ENCODE results near the gene IPO13.

Gene IPO13

DNA sequence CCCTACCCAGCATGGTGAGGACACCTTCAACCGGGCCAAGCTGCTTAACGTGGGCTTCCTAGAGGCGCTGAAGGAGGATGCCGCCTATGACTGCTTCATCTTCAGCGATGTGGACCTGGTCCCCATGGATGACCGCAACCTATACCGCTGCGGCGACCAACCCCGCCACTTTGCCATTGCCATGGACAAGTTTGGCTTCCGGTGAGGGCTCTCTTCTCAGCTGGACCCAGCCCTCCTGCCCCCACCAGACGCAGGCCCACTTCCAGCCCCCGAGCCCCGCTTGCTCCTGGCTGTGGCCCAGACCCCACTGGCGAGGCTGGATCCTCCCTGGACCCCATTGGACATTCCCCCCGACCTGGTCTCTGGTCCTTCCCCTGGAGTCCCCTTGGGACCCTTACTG, 38.1 kb downstream of the IPO13 start:
- in situ Hi-C loops (cut with MboI; ENCODE audit: low sequenced_read_pairs) = no loop called here

DNA sequence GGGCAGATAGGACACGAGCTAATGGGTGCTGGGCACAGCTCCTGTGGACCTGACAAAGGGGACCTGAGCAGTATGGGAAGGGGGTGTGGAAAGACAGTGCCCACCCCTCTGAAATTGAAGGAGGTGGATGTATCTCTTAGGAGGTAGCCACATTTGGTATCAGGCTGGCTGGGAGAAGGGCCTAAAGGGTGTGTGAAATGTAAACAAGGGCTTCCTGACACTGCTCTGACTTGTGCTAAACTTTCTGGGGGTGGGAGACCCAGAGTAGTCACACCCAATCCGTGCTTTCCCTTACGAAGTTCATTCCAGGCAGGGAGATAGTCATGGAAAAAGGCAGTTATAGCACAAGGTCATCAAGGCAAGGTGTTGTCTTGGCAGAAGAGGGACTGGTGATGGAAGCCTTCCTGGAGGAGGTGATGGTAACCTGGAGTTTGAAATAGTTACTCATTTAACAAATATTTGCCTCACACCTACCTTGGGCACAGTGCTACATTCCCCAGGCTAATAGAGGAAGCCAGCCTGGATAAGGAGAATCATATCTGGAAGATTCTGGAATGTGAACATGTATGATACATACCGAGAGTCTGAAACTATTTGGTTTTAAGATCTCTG, 39.3 kb downstream of the IPO13 start:
- in situ Hi-C loops (cut with MboI; ENCODE audit: low sequenced_read_pairs) = no loop called here

DNA sequence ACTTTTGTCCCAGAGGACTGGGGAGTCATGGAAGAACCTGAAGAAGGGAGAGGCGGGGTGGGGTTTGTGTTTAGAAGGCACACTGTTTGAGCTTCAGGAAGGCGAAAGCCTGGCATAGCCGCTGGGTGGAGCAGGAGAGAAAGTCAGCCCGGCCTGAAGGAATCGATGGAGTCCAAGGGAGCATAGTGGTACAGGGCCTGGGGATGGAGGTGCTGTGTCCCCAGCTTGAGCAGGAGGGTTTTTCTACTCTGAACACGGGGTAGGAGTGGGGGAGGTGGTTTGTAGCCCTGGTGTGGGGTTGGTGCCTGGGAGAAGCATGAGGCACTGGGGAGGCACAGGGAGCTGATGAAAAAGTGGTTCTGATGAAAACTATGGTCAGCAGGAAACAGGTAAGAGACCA, 40.0 kb downstream of the IPO13 start:
- in situ Hi-C loops (cut with MboI; ENCODE audit: low sequenced_read_pairs) = no loop called here

DNA sequence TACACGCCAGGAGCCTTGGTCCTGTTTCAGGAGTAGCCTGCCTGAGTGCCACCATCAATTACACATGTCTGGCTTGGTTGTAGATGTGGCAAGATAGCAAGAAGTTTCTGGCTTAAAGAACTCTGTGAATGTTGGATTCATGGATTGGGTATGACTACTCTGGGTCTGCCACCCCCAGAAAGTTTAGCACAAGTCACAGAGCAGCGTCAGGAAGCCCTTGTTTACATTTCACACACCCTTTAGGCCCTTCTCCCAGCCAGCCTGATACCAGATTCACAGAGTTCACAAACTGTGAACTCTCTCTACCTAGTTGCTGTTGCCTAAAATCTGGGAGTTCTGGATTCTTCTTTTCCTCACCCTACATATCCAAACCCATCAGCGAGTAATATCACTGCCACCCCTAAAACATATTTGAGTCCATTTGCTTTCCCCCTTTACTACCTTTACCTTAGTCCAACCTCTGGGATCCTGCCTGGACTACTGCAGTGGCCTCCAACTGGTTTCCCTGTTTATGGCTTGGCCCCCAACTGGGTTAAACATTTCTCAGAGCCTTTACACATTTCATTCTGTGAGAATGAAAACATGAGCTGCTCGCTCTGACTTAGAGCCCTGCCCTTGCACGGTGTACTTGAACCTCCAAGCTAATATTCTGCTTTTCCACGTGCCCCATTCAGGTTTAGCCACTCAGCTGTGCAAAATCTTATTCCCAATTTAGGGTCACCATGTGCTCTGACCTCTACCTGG, 40.6 kb downstream of the IPO13 start:
- in situ Hi-C loops (cut with MboI; ENCODE audit: low sequenced_read_pairs) = no loop called here

DNA sequence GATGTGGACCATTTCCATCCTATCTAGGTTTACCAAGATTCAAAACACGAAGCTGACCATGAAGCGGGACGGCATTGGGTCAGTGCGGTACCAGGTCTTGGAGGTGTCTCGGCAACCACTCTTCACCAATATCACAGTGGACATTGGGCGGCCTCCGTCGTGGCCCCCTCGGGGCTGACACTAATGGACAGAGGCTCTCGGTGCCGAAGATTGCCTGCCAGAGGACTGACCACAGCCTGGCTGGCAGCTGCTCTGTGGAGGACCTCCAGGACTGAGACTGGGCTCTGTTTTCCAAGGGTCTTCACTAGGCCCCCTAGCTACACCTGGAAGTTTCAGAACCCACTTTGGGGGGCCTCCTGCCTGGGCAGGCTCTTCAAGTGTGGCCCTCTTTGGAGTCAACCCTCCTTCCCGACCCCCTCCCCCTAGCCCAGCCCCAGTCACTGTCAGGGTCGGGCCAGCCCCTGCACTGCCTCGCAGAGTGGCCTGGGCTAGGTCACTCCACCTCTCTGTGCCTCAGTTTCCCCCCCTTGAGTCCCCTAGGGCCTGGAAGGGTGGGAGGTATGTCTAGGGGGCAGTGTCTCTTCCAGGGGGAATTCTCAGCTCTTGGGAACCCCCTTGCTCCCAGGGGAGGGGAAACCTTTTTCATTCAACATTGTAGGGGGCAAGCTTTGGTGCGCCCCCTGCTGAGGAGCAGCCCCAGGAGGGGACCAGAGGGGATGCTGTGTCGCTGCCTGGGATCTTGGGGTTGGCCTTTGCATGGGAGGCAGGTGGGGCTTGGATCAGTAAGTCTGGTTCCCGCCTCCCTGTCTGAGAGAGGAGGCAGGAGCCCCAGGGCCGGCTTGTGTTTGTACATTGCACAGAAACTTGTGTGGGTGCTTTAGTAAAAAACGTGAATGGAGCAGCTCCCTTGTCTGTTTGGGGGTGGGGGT, 43.8 kb downstream of the IPO13 start:
- in situ Hi-C loops (cut with MboI; ENCODE audit: low sequenced_read_pairs) = no loop called here

DNA sequence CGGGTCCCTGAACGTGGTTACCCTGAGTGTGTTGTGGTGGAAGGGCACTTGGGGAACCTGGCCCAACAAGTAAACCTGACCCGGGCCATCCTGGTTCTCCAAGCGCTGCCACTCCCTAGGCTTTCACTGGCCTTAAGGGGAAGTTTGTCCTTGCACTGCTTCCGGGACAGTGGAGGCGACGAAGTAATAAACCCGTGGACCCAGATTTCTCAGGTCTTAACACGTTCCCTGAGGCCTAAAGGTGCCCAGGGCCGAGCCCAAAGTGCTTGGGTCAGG, 44.4 kb downstream of the IPO13 start:
- in situ Hi-C loops (cut with MboI; ENCODE audit: low sequenced_read_pairs) = no loop called here

DNA sequence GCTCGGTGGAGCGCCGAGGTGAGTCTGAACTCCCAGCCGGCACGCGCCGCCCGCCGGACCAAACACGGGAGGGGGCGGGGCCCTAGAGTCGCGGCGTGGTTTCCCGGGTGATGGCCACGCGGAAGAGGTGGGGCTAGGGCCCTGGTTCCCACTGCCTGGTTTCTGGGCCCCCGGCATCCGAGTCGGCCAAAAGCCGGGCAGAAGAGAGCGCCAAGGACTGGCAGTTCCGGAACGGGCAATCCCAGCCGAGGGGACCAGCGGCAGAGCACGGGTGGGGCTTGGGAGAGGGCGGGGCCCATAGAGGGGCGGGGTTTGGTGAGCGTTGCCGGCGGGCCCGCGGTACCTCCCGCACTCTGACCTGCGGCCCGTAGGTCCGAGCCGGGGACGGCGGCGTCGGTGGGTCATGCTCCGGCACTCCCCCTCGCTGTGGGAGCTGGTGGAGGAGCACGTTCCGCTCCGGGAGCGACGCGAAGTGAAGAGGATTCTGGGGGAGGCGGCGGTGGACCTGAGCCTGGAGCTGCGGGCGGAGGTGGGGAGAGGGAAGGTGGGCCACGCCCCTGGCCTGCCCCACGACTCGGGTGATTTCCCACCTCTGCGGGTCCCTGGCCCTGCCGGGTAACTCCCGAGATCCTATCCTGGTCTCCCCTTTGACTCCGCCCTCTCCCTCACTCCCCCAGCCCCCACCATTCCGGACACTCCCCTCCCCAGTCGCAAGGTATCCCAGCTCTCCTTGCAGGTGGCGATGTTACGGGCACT, 44.9 kb downstream of the IPO13 start, which contains the start of gene CCDC24:
Gene CCDC24, plus strand, starts transcription at position 124 of the 756 bp plus-strand sequence. Its CDS starts 280 bp downstream, at position 404.
- in situ Hi-C loops (cut with MboI; ENCODE audit: low sequenced_read_pairs) = no loop called here

DNA sequence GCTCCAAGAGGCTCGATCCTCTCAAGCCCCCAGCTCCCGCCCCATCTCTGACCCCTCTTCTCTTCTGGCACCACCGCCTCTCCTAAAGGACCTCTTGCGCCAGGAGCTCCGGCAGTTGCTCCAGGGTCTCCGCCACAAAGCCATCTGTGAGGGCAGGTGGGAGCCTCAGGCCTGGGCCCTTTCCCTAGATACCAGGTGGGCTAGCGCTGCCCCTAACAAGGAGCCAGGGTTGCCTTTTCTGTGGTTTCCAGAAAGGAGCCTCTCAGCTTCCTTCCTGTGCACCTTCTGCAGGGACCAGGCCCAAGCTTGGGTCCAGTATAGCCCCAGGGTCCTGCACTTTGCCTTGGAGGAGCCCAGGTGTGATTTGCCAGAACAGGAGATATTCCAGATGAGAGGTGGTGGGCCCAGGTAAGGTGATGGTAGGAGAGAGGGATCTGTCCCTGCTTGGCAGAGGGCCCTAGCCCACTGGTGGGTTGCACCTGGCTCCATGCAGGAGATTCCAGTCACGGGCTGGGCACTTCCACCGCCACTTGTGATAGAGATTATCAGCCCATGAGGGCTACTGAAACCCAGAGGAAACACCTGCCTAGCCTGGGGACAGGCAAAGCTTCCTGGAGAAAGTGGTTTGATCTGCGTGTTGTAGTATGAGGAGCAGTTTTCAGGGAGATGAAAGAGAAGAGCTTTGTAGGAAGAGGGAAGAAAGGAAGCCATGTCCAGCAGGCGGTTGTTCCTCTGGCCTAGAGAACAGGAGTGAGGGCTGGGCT, 45.7 kb downstream of the IPO13 start:
- in situ Hi-C loops (cut with MboI; ENCODE audit: low sequenced_read_pairs) = no loop called here

DNA sequence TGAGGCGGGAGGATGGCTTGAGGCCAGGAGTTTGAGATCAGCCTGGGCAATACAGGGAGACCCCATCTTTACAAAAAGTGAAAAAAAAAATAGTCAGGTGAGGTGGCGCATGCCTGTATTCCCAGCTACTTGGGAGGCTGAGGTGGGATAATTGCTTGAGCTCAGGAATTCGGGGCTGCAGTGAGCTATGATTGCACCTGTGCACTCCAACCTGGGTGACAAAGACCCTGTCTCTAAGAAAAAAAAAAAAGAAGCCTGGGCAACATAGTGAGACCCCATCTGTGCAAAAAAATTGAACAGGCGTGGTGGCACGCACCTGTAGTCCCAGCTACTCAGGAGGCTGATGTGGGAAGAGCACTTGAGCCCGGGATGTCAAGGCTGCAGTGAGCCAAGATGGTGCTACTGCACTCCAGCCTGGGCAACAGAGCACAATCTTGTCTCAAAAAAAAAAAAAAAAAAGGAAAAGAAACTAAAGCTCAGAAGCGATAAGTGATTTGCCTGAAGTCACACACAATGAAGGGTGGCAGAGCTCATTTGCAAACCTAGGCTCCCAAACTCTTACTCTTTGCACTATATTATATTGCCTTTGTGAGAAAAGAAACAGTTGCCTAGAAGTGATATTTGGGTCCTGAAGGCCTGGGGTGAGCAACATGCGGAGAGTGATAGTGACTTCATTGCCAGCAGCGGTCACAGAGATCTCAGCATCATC, 46.6 kb downstream of the IPO13 start:
- in situ Hi-C loops (cut with MboI; ENCODE audit: low sequenced_read_pairs) = no loop called here

DNA sequence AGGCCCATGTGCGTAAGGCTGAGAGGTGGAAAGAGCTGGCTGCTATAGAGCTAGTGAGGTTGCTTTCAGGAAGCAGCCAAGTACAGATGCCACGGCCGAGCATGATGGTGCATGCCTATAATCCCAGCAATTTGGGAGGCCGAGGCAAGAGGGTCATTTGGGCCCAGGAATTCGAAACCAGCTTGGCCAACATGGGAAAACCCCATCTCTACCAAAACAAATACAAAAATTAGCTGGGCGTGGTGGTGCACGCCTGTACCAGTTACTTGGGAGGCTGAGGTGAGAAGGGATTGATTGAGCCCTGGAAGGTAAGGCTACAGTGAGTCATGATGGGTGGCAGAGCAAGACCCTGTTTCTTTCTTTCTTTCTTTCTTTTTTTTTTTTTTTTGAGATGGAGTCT, 47.3 kb downstream of the IPO13 start:
- in situ Hi-C loops (cut with MboI; ENCODE audit: low sequenced_read_pairs) = no loop called here

DNA sequence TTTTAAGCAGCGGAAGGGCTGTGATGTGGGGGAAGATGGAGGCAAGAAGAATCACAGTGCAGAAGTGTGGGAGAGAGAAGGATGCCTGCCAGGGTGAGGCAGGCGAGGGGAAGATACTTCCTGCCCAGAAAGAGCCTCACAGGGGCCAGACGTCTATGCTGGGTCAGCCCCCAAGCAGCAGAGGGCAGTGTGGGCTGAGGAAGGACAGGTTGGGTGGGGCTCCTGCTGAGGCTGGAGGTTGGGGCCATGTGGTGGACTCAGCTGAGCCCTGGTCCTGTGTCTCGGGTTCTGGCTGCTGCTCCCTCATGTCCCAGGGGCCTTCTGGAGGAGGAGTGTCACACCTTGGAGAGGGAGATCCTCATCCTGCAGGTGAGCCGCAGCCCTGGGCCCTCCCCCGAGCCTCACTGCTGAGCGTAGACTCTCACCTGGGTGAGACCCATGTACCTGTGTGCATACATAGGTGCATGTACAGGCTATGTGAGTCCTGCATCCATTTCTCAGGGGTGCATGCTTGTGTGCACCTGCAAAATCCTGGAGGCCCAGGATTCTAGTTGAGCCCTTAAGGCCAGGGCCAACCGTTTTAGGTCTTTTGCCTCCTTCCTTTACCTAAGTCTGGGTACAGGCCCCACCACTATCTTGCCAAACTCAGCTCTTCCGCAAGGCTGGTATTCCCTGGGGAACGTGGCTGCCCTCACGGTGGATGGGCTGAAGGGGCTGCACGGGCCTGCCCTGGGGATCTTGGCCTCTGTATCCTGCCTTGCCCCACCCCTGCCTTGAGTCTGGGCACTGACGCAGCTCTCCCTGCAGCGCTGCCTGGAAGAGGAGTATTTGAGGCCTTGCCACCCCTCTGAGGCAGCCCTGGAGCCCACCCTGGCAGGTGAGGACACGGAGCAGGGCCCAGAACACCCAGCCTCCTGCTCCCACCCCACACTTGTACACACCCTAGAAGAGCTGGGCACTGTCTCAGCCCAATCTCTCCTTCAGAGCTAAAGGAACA, 48.3 kb downstream of the IPO13 start:
- in situ Hi-C loops (cut with MboI; ENCODE audit: low sequenced_read_pairs) = no loop called here

DNA sequence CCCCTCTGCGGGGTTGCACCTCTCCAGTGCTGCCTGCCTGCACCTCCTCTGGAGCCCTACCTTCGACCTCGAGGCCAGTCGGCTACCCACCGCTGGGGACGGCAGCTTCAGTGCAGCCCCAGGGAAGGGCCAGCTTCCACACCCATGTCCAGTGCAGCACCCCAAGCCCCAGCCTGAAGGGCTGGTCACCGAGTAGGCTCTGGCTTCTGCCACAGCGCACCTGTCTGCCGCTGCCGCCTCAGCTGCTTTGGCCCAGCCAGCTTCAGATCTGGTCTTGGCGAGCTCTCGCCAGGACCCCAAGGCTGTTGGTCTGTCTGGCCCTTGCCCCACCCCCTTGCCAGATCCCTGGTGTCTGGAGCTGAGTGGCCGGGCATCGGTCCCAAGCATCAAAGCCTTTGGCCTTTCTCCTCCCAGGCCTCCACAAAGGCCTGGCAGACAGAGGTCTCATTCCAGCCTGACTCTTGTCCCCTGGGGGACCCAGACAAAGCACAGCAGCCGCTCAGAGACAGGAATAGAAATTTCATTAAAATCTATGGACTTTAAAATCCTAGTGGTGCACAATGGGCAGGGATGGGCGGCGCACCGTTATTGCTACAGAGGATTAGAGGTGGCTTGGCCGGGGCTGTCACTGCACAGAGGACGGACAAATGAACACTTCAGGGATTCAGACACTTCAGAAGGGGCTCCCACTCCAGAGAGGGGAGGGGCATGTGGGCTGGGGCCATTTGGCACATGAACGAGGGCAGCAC, 49.4 kb downstream of the IPO13 start:
- in situ Hi-C loops (cut with MboI; ENCODE audit: low sequenced_read_pairs) = no loop called here

DNA sequence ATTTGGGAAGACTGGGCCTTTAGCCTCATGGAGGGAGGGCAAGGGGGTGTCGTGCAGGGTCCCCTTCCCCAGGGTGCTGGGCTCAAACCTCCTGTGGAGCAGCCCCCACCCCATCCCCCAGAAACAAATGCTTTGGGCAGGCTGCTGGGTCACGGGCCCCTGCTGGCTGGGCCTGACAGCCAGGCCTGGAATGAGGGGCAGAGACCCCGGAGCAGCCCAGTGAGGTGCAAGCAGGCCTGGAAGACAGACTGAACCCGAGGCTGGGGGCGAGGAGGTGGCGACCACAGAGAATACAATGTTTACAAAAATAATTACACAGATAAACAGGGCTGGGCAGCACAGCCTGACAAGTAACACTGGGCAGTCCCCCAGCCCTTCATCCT, 50.0 kb downstream of the IPO13 start:
- in situ Hi-C loops (cut with MboI; ENCODE audit: low sequenced_read_pairs) = no loop called here

DNA sequence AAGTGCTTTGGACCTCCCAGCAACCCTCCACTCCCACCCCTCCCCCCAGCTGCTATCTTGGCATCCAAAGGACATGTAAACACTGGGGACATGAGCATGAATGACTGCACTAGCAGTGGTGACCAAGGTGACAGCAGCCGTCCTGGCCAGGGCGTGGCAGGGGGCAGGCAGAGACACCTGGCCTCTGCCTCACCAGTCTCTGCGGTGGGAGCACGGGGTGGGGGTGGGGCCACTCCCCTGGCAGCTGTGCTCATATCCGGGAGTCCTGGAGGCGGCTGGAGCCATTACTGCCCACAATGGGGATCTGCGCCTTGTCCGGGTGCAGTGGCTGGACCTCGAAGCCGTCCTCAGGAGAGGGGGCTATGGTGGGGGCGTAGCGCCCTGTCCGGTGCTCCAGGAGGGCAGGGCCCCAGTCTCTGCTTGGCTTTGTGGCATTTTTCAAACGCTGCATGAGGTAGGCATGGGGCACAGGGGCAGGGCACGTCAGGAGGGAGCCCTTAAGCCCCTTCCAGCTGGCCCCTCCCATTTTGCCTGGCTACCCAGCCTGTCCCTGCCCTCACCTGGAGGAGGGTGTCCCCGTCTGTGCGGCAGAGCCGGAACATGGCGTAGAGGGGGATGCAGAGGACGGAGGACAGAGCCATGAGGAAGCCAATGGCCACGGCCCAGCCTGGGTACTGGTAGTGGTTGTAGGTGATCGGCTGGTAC, 50.7 kb downstream of the IPO13 start:
- in situ Hi-C loops (cut with MboI; ENCODE audit: low sequenced_read_pairs) = no loop called here

DNA sequence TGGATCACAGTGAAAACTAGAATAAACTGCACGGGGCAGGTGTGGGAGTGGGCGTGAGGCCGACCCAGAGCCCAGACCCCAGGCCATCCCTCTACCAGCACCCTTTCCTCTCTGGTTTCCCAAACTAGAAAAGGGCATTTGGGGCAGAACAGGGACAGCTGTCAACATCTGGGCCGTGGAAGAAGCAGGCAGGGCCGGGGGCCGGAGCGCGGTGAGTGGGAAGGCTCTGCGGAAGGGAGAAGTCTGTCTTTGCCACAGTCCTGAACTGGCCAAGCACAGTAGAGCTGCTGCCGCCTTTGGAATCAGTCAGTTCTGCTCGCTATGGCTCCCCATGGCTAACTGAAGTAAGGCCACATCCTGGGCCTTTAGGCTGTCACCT, 51.2 kb downstream of the IPO13 start:
- in situ Hi-C loops (cut with MboI; ENCODE audit: low sequenced_read_pairs) = no loop called here

DNA sequence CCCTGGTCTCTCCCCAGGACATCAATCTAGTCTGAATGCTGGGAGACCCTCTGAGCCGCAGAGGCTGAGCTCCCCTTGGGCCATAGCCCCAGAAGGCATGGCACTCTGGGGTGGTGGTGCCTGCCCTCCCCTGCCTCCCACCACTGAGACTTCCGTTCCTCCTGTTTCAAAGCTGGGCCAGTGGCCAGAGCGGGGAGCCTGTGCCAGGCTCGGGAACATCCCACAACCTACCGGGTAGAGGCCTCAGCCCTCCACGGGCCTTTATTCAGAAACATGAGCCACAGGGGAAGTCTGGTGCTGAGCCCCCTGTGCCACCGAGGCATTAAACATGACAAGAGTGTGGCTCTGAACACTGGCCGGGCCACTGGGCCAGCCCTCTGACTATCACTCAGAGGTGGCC, 52.7 kb downstream of the IPO13 start:
- in situ Hi-C loops (cut with MboI; ENCODE audit: low sequenced_read_pairs) = no loop called here

DNA sequence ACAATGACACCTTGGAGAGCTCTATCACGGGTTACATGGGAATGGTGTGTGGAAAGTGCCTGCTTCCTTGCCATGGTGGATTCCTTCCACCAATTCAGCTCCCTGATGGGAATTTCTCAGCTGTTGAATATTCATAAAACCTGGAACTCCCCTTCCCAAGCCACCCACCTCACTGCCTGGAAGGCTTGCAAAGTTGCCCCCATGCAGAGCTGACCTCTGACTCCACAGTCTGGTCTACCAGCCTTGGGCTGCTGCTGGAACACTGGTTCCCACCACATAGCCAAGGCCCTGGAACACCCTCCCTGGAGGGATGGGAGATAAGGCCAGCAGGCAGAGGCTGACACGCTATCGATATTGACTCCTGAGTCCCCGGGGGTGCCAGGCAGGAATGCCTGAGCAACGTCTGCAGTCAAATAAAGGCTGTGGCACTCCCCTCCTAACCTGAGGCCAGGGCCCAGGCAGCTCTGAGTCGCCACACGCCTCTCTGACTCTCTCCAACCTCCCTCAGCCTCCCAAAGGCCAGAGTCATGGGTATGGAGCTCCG, 53.4 kb downstream of the IPO13 start:
- in situ Hi-C loops (cut with MboI; ENCODE audit: low sequenced_read_pairs) = no loop called here

Measured in HL-60/S4 treated with retinoic acid at 250 ng/mL for 4 days and 3 days (cell line).